ENCODE results near the gene FBXO24.

Gene FBXO24

GRCh38 chr7:100577103-100577502 is 9.0 kb upstream of the FBXO24 start:
- Histone ChIP-seq H2BK120ac (ENCODE audit: low read depth, low read length) (no peak overlapping the region), H2AK5ac (ENCODE audit: low read depth, low read length) (no peak overlapping the region), H4K91ac (ENCODE audit: low read depth, low read length, poor library complexity) (no peak overlapping the region), H2AFZ (ENCODE audit: low read length) (no peak overlapping the region), H3K4me1 (ENCODE audit: control insufficient read depth in 2 of 2, insufficient read depth in 1 of 2, low read depth in 1 of 2, low read length in 2 of 2) (peaks cover 4 to 6% of the 10 kb centered on the region in 2 donors), H3K36me3 (replicated peaks in 1 of 2; ENCODE audit: control insufficient read depth in 2 of 2, insufficient read depth in 2 of 2, low read length in 2 of 2) (peaks cover 44 to 66% of the 10 kb centered on the region in 2 donors), H3K23ac (ENCODE audit: low read depth, low read length, poor library complexity) (no peak overlapping the region), H3K4me3 (ENCODE audit: low read length in 2 of 2) (no peak overlapping the region), H3K27ac (replicated peaks; ENCODE audit: low read length) (no peak overlapping the region), H4K8ac (ENCODE audit: low read depth, low read length) (no peak overlapping the region), H3K9ac (ENCODE audit: low read depth, low read length, poor library complexity) (no peak overlapping the region), H3K14ac (ENCODE audit: low read length) (no peak overlapping the region), H3K9me3 (replicated peaks in 1 of 2; ENCODE audit: control insufficient read depth in 2 of 2, insufficient read depth in 1 of 2, low read depth in 1 of 2, low read length in 2 of 2) (peaks cover 0 to 5% of the 10 kb centered on the region in 2 donors), H3K4me2 (ENCODE audit: insufficient read depth, low read length, poor library complexity, severe bottlenecking) (no peak overlapping the region), H3K79me1 (ENCODE audit: low read depth, low read length) (peaks cover 2% of the 10 kb centered on the region), H2BK5ac (ENCODE audit: low read length) (no peak overlapping the region), H3K18ac (ENCODE audit: low read length) (no peak overlapping the region), H2BK15ac (ENCODE audit: low read length) (no peak overlapping the region), H2BK12ac (ENCODE audit: low read length) (no peak overlapping the region), H3K4ac (ENCODE audit: low read length) (no peak overlapping the region), H3K27me3 (ENCODE audit: control insufficient read depth in 3 of 3, insufficient read depth in 3 of 3, low read depth in 1 of 3, low read length in 3 of 3) (no peaks in the 10 kb centered on the region)
- WGBS, 2 donors (ENCODE audit: extremely low coverage in 2 of 2, insufficient read length in 2 of 2, insufficient replicate concordance in 1 of 2): no CpG with 5 or more reads among the region's 24 CpGs
- DNase-seq (ENCODE audit: low spot score): no peak

GRCh38 chr7:100577507-100577906 is 8.6 kb upstream of the FBXO24 start:
- H3K9ac ChIP-seq (ENCODE audit: low read depth, low read length, poor library complexity): no peak overlapping the region
- no peak overlapping the region for H2BK5ac ChIP-seq (ENCODE audit: low read length)
- no peak overlapping the region for H2BK15ac ChIP-seq (ENCODE audit: low read length)
- H2BK120ac ChIP-seq (ENCODE audit: low read depth, low read length): no peak overlapping the region
- H3K14ac ChIP-seq (ENCODE audit: low read length): no peak overlapping the region
- H3K4me1 ChIP-seq (ENCODE audit: control insufficient read depth in 2 of 2, insufficient read depth in 1 of 2, low read depth in 1 of 2, low read length in 2 of 2): peaks cover 1 to 2% of the 10 kb centered on the region in 2 donors
- no peak overlapping the region for H3K18ac ChIP-seq (ENCODE audit: low read length)
- no peak overlapping the region for H4K91ac ChIP-seq (ENCODE audit: low read depth, low read length, poor library complexity)
- H3K9me3 ChIP-seq (replicated peaks in 1 of 2; ENCODE audit: control insufficient read depth in 2 of 2, insufficient read depth in 1 of 2, low read depth in 1 of 2, low read length in 2 of 2): peaks cover 0 to 5% of the 10 kb centered on the region in 2 donors
- H3K4me3 ChIP-seq (ENCODE audit: low read length in 2 of 2): no peak overlapping the region
- H3K27ac ChIP-seq (replicated peaks; ENCODE audit: low read length): no peak overlapping the region
- H3K4me2 ChIP-seq (ENCODE audit: insufficient read depth, low read length, poor library complexity, severe bottlenecking): no peak overlapping the region
- no peak for DNase-seq (ENCODE audit: low spot score)
- peaks cover 46 to 70% of the 10 kb centered on the region in 2 donors for H3K36me3 ChIP-seq (replicated peaks in 1 of 2; ENCODE audit: control insufficient read depth in 2 of 2, insufficient read depth in 2 of 2, low read length in 2 of 2)
- H2AFZ ChIP-seq (ENCODE audit: low read length): no peak overlapping the region
- no peak overlapping the region for H2AK5ac ChIP-seq (ENCODE audit: low read depth, low read length)
- WGBS, 2 donors (ENCODE audit: extremely low coverage in 2 of 2, insufficient read length in 2 of 2, insufficient replicate concordance in 1 of 2): no CpG with 5 or more reads among the region's 14 CpGs
- H2BK12ac ChIP-seq (ENCODE audit: low read length): peak overlapping the region; percentile 41
- H3K4ac ChIP-seq (ENCODE audit: low read length): no peak overlapping the region
- no peak overlapping the region for H3K23ac ChIP-seq (ENCODE audit: low read depth, low read length, poor library complexity)
- no peak overlapping the region for H4K8ac ChIP-seq (ENCODE audit: low read depth, low read length)
- no peaks in the 10 kb centered on the region for H3K27me3 ChIP-seq (ENCODE audit: control insufficient read depth in 3 of 3, insufficient read depth in 3 of 3, low read depth in 1 of 3, low read length in 3 of 3)
- peaks cover 2% of the 10 kb centered on the region for H3K79me1 ChIP-seq (ENCODE audit: low read depth, low read length)

GRCh38 chr7:100578246-100579183 is 7.6 kb upstream of the FBXO24 start:
- Histone ChIP-seq H3K4me3 (ENCODE audit: low read length in 2 of 2) (no peak overlapping the region), H2AK5ac (ENCODE audit: low read depth, low read length) (no peak overlapping the region), H4K8ac (ENCODE audit: low read depth, low read length) (no peak overlapping the region), H2BK15ac (ENCODE audit: low read length) (no peak overlapping the region), H3K4me2 (ENCODE audit: insufficient read depth, low read length, poor library complexity, severe bottlenecking) (no peak overlapping the region), H2BK120ac (ENCODE audit: low read depth, low read length) (no peak overlapping the region), H2BK5ac (ENCODE audit: low read length) (no peak overlapping the region), H3K4me1 (ENCODE audit: control insufficient read depth in 2 of 2, insufficient read depth in 1 of 2, low read depth in 1 of 2, low read length in 2 of 2) (peaks cover 0 to 4% of the 10 kb centered on the region in 2 donors), H3K9me3 (replicated peaks in 1 of 2; ENCODE audit: control insufficient read depth in 2 of 2, insufficient read depth in 1 of 2, low read depth in 1 of 2, low read length in 2 of 2) (peaks cover 0 to 5% of the 10 kb centered on the region in 2 donors), H3K4ac (ENCODE audit: low read length) (no peak overlapping the region), H4K91ac (ENCODE audit: low read depth, low read length, poor library complexity) (no peak overlapping the region), H2AFZ (ENCODE audit: low read length) (no peak overlapping the region), H3K79me1 (ENCODE audit: low read depth, low read length) (no peaks in the 10 kb centered on the region), H3K27me3 (ENCODE audit: control insufficient read depth in 3 of 3, insufficient read depth in 3 of 3, low read depth in 1 of 3, low read length in 3 of 3) (no peaks in the 10 kb centered on the region), H3K14ac (ENCODE audit: low read length) (no peak overlapping the region), H3K27ac (replicated peaks; ENCODE audit: low read length) (no peak overlapping the region), H3K23ac (ENCODE audit: low read depth, low read length, poor library complexity) (no peak overlapping the region), H3K36me3 (replicated peaks in 1 of 2; ENCODE audit: control insufficient read depth in 2 of 2, insufficient read depth in 2 of 2, low read length in 2 of 2) (peaks cover 47 to 80% of the 10 kb centered on the region in 2 donors), H3K18ac (ENCODE audit: low read length) (no peak overlapping the region), H2BK12ac (ENCODE audit: low read length) (no peak overlapping the region), H3K9ac (ENCODE audit: low read depth, low read length, poor library complexity) (no peak overlapping the region)
- no peak for DNase-seq (ENCODE audit: low spot score)
- no CpG with 5 or more reads among the region's 28 CpGs for WGBS, 2 donors (ENCODE audit: extremely low coverage in 2 of 2, insufficient read length in 2 of 2, insufficient replicate concordance in 1 of 2)
